Measurements from ENCODE around the gene CARMIL1. TPM values are rescaled to one million over a fixed set of nuclear protein-coding genes. Genes with fewer than 3 reads are reported as not detected.

Gene CARMIL1
- total and polyA plus RNA-seq, 10 of the 15 experiments (the other 5 are each of a cell fraction or from before 2014, with no cell fraction given): 6.4 to 18.1 (median 10.3) TPM

- H3K27ac ChIP-seq (ENCODE audit: control insufficient read depth, insufficient read depth): no peak overlapping the region
- ChIA-PET RAD21 (ENCODE audit: unreplicated experiment) (interaction anchor here (1.0 kb wide), 2 partner anchors 8 to 14 kb away, joined by 3 read pairs; no protein-coding TSS in a partner anchor), CTCF (interaction anchor here (1.3 kb wide), 1 partner anchor 44 kb away, joined by 3 read pairs; no protein-coding TSS in a partner anchor), SMC1A (ENCODE audit: uncharacterized antibody, unreplicated experiment) (interaction anchor here (0.9 kb wide), 1 partner anchor 180 kb away, joined by 3 read pairs; no protein-coding TSS in a partner anchor), POLR2A (no interaction called here)
- no peak overlapping the region for H3K4me2 ChIP-seq (ENCODE audit: control insufficient read depth, insufficient read depth)
- WGBS (ENCODE audit: insufficient coverage, insufficient replicate concordance, low lambda C conversion rate, missing lambda C conversion rate): 39% methylated on average over 8 of the region's 8 CpGs
- H2AFZ ChIP-seq (ENCODE audit: control insufficient read depth, low read depth, low read length): no peak overlapping the region
- H3K4me1 ChIP-seq (ENCODE audit: control insufficient read depth, insufficient read depth, low read length): no peaks in the 10 kb centered on the region
- FAIRE-seq (no peak), ATAC-seq (no peak), DNase-seq (ENCODE audit: low read depth, low spot score) (no peak)
- BruUV-seq (replicated peaks): no TSS peak
- in situ Hi-C loops (cut with MboI) (no loop called here), intact Hi-C loops (cut with micrococcal nuclease; ENCODE audit: unreplicated experiment) (no loop called here)
- no peak overlapping the region for H3K9ac ChIP-seq (ENCODE audit: control insufficient read depth, insufficient read depth, low read length)
- no peaks in the 10 kb centered on the region for H3K36me3 ChIP-seq (ENCODE audit: control insufficient read depth in 2 of 2, insufficient read depth in 2 of 2, low read length in 1 of 2)
- H3K27me3 ChIP-seq (replicated peaks in 1 of 2; ENCODE audit: control insufficient read depth in 2 of 2, insufficient read depth in 2 of 2, low read length in 1 of 2): no peaks in the 10 kb centered on the region
- H3K79me2 ChIP-seq (ENCODE audit: control insufficient read depth, insufficient read depth, low read length): peaks cover 1% of the 10 kb centered on the region
- H3K4me3 ChIP-seq: no peak overlapping the region
- H4K20me1 ChIP-seq (ENCODE audit: control insufficient read depth, insufficient read depth): no peaks in the 10 kb centered on the region
- H3K9me3 ChIP-seq (replicated peaks; ENCODE audit: control insufficient read depth, insufficient read depth, low read length): no peaks in the 10 kb centered on the region
- TF ChIP-seq NRF1 (conservative IDR thresholded peaks at IDR 0.05; ENCODE audit: low read depth, low read length) (no peak), HDGF (IDR thresholded peaks at IDR 0.05) (no peak), PBX3 (IDR thresholded peaks at IDR 0.05; ENCODE audit: insufficient replicate concordance, low read depth, low read length) (no peak), BMI1 (IDR thresholded peaks at IDR 0.05; ENCODE audit: borderline replicate concordance) (no peak), SMAD5 (IDR thresholded peaks at IDR 0.05; ENCODE audit: low read depth) (no peak), POLR2AphosphoS2 (IDR thresholded peaks at IDR 0.05; ENCODE audit: low read depth, low read length) (no peak), ZBTB11 (CRISPR knock-in tag; IDR thresholded peaks at IDR 0.05) (no peak), CEBPB (IDR thresholded peaks at IDR 0.05; ENCODE audit: borderline replicate concordance in 1 of 2, low read depth in 2 of 2, low read length in 2 of 2) (no peak), BCL3 (IDR thresholded peaks at IDR 0.05; ENCODE audit: borderline replicate concordance, insufficient read depth, low read depth, low read length, poor library complexity, severe bottlenecking) (no peak), ZNF592 (IDR thresholded peaks at IDR 0.05) (no peak)
Measured at GRCh38 chr6:25309886-25310285, 30.7 kb downstream of the CARMIL1 start.
